ENCODE measurements around the gene IRGQ.

The IRGQ gene

GRCh38 chr19:43534816-43535761 is 60.8 kb downstream of the IRGQ start:
- H3K4me3 ChIP-seq (ENCODE audit: control insufficient read depth, low read depth, low read length), result no peak overlapping the region

More at GRCh38 chr19:43534816-43535761, 60.8 kb downstream of the IRGQ start:
- no peak for DNase-seq (ENCODE audit: low read depth)
- peak; percentile 71 for TF ChIP-seq CTCF (IDR thresholded peaks at IDR 0.05; ENCODE audit: control insufficient read depth, insufficient read depth, low read depth, low read length, missing control alignments)
